HG02588 (cell line): Measurements from ENCODE around the gene DCHS1.

Experiments used
- ATAC-seq: cut with Tn5 transposase; IDR thresholded peaks from one replicate; pipeline ENCODE4 v1.9.1; 2021; ENCODE audit warnings: mild to moderate bottlenecking, moderate library complexity; ENCODE audit not compliant: unreplicated experiment

DCHS1 gene

DNA sequence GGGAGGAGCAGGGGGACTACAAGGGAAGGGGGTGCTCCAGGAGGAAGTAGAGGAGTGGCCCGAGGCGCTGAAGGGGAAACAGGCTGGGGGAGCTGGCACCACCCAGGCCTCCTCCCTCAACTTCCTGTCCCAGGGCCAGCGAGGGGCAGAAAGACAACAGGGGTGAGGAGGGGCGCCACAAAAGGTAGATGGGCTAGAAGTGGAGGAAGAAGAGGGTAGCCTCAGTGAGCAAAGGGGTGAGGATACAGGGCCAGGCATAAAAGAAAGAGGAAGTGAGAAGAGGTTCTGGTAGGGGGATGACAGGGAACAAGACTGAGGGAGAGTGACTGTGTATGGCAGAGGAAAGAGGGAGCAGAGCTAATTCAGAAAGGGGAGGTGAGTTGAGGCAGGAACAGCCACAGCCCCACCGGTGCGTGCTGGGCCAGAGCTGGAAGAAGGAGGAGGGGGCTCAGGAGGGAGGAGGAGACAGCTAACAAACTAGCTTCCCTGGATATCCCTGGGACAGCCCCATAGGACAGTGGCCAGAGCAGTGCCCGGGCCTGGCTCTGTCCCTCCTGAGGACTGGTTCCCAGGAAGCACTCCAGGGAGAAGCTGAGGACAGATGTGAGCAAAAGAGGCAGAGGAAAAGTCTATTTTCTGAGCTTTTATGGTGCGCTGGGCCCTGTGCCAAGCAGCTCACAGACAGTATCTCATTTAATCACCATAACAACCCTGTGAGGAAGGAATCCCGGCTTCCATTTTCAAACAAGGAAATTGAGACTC lies 8.5 kb downstream of the DCHS1 start:
- peak; percentile 91 for ATAC-seq

DNA sequence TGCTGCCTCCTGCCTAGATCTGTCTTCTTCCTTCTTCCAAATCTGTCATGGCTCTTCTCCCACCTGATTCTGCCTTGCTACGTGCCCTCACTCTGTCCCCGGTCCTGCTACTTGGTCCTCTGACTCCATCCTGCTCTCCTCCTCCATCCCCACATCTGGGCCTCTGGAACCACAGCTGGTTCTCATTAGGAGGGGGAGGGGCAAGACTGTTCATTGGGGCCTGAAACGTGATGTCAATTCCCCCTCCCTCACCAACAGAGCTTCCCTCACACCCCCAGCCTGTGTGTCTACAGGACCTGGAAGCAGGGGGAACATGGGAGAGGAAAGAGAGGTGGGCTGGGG lies 9.1 kb downstream of the DCHS1 start:
- no peak for ATAC-seq

DNA sequence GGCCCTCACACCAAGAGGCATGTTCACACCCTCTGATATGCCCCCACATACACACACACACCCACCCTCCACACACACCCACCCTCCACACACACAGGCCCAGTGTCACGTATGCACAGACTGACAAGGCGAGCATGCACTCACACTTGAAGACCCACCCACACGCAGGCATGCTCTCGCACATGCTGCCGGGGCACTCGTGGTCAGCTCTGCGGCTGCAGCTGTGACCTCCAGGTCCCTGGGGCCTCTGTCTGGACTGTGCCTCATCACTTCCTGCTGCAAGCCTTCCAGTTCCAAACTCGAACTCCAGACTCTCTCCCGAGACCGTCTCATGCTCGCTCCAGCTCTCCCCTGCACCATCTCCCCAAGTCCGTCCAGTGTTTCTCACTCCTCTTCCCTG lies 9.5 kb downstream of the DCHS1 start:
- no peak for ATAC-seq

DNA sequence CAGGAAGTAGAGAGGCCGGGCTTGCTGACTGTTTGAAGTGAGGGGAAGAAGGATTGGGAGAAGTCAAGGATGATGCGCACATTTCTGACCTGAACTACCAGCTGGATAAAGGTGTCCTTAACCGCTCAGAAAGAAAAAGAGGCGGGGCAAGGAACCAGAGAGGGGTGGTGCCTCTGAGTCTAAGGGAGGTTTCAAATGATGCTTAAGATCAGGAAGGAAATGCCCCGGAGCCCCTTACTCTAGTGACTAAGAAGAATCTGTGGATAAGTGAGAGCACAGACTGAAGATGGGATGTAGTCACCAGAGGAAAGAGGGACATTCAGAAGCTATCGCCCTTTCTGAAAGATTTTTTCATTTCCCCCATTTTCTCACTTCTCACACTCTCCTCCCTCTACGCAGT lies 12.7 kb downstream of the DCHS1 start:
- ATAC-seq = no peak

DNA sequence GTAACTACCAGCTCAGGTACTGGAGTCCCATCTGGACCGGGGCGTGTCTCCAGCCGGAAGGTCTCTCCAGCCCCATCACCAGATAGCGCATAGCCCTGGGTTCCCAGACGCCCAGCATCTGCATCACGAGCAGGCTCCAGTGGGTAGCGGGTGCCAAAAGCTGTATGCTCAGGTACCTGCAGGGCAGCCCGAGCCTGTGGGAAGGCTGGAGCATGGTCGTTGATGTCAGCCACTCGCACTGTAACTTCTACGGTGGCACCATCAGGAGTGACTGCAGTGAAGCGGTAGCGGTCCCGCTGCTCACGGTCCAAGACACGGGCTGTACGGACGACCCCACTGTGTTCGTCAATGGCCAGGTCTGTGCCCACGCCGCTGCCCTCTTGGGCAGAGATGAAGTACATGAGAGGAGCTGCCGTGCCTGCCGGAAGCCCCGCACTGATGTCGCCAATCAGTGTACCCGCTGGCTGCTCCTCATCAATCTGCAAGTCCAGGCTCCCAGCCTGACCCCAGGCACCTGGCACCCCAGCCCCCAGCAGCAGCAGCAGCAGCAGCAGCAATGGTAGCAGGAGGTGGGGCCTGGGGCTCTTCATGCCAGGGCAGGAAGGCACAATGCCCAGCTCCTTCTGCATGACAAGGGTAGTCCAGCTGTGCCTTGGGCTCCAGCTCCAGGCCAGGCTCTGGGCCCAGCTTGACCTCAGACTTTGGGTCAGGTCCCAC lies 14.5 kb downstream of the DCHS1 start:
- ATAC-seq = no peak

DNA sequence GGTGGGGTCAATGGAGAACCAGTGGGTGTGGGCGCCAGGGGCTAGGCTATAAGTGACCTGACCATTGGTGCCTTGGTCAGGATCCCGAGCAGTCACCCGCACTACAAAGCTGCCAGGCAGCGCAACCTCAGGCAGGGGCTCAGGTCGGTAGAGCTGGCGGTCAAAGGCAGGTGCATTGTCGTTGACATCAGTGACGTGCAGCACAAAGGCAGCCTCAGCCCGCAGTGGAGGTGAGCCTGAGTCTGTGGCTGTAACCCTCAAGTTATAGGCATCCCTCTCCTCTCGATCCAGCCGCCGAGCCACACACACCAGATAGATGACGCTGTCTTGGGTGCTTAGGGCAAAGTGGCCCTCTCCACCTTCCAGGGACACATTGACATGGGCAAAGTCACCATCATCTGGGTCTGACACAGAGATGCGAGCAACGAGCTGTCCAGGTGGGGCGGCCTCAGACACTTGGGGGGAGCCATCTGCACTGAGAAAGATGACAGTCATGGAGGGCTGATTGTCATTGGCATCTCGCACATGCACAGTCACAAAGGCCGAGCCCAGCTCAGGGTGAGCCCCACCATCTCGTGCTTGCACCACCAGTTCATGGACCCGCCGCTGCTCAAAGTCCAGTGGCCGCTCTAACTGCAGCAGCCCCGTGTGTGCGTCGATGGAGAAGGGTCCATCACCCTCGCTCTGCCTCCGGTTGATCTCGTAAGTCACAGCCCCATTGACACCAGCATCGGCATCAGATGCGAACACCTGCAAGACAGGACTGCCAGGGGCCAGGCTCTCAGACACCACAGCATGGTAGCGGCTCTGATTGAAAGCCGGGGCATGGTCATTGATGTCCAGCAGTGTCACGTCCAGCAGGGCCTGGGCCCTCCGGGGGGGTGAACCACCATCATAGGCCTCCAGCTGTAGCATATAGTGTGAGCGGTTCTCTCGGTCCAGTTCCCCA lies 15.3 kb downstream of the DCHS1 start:
- no peak for ATAC-seq

DNA sequence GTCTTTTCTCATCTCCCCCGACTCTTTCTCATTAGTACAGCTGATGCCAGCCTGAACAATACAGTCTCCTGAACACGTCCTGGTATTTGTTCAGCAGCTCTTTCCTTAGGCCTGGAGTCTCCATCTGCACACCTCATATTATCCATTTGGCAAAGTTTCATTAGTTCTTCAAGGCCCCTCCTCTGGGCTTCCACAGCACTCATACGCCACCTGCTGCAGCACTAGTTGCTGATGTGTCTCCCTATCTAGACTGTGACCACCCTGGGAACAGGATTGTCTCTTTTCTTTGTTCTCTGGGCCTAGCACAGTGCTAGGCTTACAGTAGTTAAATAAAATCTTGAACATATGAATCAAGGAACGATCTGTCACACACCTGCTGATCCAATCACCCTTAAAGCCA lies 17.2 kb downstream of the DCHS1 start:
- ATAC-seq = no peak

DNA sequence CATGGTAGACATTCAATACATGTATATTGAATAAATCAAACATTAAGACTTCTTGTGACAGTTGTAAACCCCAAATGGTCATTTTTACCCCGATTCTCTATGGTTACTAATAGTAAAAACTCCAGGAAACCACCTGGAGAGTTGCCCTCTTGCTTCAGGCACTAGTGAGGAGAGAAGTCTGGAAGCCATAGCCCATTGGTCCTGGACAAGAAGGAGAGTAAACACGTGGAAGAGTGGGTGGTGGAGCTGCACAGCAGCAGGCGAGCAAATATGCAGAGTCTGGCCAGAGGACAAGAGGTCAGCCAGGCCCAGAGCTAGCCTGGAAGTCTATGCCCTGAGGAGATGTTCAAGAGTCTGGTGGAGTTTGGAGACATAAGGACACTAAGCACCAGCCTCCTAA lies 17.7 kb downstream of the DCHS1 start:
- ATAC-seq = no peak

DNA sequence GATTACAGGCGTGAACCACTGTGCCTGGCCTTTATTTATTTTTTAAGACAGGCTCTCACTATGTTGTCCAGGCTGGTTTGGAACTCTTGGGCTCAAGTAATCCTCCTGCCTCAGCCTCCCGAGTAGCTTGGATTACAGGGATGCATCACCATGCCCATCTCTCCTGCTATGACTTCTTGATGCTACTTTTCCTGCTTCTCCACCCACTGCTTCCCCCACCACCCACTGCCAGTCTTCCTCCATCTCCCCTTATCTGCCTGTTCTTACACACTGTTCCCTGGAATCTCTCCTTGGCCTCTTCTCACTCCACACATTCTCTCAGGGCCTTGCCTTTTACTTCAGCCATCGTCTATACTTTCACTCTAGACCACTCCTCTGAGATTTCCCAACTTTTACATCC lies 19.1 kb downstream of the DCHS1 start:
- no peak for ATAC-seq

DNA sequence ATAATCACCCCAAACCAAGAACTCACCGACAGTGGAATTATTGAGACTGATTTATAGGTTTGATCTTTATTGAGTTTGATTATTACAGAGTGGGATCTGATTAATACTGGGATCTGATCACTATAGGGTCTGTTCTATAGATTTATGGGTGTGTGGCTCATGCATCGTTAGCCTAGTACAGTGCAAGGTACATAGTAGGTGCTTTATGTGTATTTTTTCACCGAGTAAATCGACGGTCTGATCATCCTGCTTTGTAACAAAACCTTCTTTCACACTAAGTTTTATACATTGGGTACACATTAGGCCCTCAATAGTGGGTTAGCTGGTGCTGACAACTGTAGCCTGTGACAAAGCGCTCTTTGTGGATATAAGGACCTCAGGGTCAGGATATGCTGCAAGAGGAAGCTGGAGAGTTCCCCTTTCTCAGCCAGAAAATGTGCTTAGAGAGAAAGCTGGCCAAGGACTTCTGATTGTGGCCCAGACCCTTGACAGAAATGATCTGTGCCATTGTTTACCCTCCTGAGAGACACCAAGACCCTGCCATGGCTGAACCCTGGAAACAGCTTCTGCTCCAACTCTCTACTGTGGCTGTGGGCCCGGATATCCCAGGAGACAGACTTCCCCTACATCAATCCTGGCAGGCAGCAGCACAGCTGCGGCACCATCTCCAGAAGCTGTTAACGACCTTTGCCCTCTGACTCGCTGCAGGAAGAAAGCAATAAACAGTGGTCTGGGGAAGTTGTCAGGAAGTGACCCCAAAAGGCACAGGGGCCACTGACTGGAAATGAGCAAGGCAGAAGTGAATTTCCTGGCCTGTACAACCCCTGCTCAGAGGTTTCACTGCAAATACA lies 20.3 kb downstream of the DCHS1 start:
- no peak for ATAC-seq

DNA sequence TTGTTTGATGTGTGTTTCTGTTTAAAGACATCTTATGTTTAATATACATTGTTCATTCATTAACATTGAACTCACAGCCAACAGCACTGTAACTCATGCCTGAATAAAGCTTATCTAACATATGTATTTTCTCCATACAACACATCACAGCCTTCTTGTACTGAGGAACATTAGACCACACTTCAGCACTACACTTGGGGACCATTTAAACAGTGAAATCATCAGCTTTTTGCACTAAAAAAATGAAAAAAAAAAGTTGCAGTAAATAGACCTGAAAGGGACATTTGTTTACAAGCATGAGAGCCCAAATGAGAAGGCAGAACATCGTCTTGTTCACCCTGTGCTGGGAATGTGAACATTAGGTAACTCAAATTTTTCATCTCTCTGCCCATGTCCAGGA lies 21.1 kb downstream of the DCHS1 start:
- ATAC-seq = no peak

DNA sequence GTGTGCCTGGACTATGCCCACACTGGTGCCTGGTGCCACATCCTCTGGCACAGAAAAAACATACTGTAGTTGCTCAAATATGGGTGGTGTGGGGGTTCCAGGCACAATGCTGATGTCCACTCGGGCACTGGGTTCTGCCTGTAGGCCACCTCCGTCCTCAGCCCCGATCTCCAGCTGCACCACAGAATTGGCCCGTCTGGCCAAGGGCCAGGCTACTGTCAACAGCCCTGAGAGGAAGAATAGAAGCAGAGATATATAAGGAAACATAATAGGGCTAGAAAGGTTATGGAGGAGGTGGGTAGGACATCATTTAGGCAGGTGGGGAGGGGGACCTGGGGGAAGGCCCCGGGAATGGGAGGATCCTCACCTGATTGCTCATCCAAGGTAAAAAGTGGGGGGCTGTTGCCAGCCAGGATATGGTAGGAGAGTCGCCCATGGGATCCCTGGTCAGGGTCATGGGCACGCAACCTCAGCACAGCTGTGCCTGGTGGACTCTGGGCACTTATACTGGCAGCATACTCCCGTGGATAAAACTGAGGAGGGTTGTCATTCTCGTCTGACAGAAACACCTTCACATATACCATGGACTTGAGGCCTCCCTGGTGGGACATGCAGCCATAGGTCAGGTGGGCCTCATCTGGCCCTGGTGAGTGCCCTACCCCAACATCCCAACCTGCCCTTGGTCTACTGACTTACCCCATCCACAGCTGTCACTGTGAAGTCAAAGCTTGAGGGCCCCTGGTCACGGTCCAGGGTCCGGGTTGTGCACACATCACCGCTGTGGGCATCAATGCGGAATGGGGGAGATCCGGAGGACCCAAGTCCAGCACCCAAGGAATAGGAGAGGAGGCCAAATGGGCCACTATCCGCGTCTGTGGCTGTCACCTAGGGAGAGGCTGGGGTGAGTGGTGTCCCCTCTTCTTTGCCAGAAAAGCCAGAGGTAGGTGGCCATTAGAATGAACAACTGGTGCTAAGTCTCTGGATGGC lies 21.9 kb downstream of the DCHS1 start:
- ATAC-seq = no peak

DNA sequence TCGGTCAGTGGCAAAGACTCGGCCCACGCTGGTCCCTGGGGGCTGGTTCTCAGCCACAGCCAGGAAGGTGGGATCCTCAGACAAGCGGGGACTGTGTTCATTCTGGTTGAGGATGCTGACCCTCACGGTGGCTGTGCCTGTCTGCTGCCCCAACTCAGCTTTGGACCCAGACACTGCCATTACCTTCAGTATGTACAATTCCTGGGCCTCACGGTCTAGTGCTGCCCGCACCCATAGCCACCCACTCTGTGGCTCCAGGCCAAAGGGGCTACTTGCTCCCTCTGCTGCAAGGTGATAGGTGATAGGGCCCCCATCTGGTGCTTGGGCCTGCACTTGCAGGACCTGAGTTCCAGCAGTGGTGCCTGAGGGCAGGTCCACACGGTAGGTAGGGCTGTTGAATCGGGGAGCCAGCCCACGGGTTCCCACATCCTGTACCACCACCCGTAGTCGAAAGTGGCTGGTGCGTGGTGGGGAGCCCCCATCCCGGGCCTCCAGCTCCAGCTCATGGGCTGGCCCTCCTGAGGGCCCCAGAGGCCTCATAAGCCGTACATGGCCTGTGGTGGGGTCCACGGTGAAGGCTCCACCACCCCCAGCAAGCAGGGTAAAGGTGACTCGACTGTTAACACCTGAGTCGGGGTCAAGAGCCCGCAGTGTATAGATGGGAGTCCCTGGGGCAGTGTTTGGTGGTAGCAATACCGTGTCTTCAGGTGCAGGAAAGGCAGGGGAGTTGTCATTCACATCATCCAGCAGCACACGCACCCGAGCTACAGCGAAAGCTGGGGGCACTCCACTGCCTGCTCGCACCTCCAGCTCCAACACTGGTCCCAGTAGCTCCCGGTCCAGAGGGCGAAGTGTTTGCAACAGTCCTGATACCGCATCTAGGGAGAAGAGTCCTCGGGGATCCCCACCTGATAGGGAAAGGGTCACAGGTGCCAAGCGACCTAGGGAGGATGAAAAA lies 23.2 kb downstream of the DCHS1 start:
- no peak for ATAC-seq

DNA sequence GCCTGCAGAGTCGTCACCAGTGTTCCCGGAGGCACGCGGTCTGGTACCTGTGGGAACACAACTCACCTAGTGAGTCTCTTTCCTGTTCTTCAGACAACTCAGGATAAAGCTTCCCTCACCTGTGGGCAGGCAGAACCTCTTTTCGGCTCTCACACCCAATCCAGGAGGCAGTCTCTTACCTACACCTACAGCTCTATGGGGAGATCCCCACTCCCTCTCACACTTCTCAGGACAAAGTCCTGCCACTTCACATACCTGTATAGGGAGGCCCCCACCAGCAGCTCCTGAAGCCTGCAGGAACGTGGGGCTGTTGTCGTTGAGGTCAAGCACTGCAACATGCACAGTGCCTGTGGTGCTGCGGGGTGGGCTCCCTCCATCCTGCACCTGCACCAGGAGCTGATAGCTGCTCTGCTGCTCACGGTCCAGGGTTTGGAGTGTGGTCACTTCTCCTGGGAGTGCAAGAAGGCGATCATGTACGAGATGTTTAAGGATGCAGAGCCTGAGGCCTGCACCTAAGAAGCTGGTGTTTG lies 24.2 kb downstream of the DCHS1 start:
- no peak for ATAC-seq

DNA sequence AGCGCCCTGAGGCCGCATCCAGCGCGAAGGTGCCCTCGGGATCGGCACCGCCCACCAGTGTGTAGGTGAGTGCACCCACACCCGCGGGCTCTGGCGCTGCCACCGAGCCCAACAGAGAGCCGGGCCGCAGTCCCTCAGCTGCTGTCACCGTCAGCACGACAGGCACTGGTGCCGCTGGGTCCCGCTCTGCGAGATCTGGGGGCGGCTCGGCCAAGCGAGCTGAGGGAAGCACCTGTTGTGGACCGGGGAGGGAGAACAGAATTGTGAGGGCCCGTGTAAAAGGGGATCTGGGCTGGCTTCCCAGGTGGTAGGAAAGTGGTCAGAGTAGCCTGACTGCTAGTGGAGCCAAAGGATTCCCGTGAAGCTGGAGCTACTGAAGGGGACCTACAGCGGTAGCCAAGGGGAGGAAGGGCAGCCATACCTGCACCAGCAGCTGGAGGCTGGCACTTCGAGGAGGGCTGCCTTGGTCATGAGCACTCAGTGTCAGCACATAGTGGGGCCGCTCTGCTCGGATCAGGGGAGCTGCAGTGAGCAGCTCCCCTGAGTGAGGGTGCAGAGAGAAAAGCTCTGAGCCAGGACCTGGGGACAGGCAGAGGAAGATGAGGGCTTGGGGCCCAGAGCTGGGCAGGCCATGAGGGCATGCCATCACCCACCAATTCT lies 24.8 kb downstream of the DCHS1 start:
- no peak for ATAC-seq

DNA sequence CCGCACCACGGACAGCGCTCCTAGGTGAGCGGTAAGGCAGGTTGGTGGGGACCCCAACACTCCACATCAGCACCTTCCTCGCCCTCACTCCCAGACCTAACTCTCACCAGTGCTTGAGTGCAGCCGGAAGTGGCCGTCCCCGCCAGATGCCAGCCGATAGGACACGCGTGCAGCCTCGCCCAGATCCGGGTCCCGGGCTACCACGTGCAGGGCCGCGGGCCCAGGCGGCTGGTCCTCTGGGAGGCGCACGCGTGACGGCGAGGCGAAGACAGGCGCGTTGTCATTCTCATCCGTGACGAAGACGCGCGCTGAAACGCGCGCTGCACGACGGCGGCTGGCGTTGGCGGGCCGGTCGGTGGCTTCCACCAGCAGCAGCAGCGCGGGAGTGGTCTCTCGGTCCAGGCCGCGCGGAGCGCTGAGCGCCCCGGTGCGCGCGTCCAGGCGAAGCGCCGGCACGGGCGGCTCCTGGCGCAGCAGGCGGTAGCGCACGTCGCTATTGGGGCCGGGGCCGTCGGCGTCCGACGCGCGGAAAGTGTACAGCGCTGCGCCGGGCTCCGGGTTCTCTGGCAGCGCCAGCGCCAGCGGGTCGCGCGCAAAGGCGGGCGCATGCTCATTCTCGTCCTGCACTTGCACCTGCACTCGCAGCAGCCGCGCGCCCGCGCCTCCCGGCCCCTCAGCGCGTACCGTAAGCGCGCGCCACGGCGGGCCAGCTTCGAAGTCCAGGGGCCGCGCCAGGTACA lies 25.5 kb downstream of the DCHS1 start:
- no peak for ATAC-seq

DNA sequence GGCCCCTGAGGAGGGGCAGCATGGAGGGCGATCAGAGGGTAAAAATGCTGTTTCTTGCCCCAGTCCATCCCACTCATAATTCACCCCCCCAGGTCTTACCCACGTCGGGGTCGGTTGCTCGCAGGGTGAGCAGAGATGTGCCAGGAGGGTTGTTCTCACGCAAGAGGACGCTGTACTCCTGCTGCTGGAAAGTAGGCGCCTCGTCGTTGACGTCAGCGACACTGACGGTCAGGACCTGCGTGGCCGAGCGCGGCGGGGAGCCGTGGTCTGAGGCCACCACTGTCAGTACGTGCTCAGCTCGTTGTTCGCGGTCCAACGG lies 26.1 kb downstream of the DCHS1 start:
- no peak for ATAC-seq
